ENCODE measurements around the gene GPR152.
"Not testable (repeated sequence)": the region's sequence is repeated elsewhere in the genome, so short reads cannot be mapped to it uniquely, and the experiment has no call there.

The GPR152 gene

DNA sequence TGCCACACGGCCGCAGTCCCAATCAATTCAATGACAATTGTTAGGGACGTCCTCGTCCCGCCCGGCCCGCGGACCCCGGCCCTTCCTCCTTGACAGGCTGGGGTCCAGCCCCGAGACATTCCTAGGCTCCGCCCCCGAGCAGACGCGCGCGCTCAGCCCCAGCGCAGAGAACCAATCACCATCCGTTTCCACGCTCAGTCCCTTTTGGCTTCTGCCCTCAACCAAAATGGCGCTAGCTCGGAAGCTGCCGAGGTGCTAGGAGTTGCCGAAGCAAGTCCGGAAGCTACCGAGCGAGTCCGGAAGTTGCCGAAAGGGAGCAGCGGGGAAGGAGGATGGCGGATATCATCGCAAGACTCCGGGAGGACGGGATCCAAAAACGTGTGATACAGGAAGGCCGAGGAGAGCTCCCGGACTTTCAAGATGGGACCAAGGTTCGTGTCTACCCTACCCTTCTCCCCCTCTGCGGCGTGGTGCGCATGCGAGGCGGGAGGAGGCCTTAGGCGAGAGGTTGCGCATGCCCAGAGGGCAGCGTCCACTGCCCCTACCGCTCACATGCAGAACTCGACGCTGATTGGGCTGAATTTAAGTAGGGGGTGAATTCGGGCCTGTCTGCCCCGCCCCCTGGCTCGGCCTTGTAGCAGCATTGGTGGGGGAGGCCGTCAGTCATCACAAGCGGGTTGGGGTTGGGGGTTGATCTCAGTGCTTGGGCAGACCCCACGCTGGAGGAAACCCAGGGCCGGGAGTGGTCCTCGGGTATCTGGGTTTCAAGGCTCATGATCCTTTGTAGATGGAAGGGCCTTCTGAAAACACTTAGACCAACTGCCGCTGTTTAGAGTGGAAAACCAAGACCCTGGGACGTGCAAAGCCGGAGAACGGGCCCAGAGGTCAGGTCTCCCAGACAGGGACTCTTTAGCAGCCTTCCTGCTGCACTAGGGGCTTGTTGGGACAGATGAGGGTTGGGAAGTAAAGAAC is 30.6 kb upstream of the GPR152 start, which contains the start of gene AIP:
TSS of gene AIP (plus strand) at position 200 of the 972 bp plus-strand sequence. CDS start at position 333, 133 bp downstream.
- H3K4me3 ChIP-seq (ENCODE audit: low read depth, low read length), result peak within 1 kb of the TSS; percentile 79
- TF ChIP-seq, protein P1, sequence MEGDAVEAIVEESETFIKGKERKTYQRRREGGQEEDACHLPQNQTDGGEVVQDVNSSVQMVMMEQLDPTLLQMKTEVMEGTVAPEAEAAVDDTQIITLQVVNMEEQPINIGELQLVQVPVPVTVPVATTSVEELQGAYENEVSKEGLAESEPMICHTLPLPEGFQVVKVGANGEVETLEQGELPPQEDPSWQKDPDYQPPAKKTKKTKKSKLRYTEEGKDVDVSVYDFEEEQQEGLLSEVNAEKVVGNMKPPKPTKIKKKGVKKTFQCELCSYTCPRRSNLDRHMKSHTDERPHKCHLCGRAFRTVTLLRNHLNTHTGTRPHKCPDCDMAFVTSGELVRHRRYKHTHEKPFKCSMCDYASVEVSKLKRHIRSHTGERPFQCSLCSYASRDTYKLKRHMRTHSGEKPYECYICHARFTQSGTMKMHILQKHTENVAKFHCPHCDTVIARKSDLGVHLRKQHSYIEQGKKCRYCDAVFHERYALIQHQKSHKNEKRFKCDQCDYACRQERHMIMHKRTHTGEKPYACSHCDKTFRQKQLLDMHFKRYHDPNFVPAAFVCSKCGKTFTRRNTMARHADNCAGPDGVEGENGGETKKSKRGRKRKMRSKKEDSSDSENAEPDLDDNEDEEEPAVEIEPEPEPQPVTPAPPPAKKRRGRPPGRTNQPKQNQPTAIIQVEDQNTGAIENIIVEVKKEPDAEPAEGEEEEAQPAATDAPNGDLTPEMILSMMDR (IDR thresholded peaks at IDR 0.05; ENCODE audit: insufficient read depth, low read length, missing control alignments), result peak; percentile 24
- peak; percentile 79 for DNase-seq (ENCODE audit: low read depth, low spot score)
- ChIA-PET CTCF (interaction anchor here (0.7 to 1.0 kb wide), 4 partner anchors 14 to 134 kb away, joined by 3 to 4 read pairs (median 3); partner anchors contain the start of genes PITPNM1 and TMEM134), POLR2A (interaction anchor here (0.6 to 1.0 kb wide), 3 partner anchors 8 to 109 kb away, joined by 3 to 7 read pairs (median 5); partner anchors contain the start of genes CLCF1 and PPP1CA)

DNA sequence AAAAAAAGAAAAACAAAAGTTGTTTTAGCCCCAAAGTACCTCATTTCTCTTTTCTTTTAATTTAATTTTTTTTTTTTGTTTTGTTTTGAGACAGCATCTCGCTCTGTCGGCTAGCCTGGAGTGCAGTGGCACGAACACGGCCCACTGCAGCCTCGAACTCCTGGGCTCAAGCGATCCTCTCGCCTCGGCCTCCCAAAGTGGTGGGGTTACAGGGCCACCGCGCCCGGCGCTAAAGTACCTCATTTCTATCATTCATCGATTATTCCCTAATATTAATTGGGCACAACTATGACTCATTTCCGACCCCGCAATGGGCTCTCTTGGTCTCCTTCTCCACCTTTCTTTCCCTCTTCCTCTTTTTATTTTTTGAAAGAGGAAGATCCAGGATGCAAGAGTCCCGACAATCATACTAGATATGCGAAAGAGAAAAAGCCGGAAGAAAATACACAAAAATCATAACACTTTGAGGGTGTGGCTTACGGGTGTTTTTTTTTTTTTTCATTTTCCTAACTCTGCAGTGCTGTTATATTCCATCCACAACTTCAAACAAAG is 29.8 kb upstream of the GPR152 start:
- ChIA-PET CTCF (interaction anchor here (0.9 to 1.1 kb wide), 3 partner anchors 23 to 100 kb away, joined by 3 to 4 read pairs (median 3); partner anchors contain the start of genes PITPNM1 and PPP1CA), POLR2A (interaction anchor here (0.8 to 1.0 kb wide), 2 partner anchors 9 to 81 kb away, joined by 3 to 7 read pairs; partner anchors contain the start of gene PPP1CA)
- peak overlapping the region; percentile 79 for H3K4me3 ChIP-seq (ENCODE audit: low read depth, low read length)
- TF ChIP-seq, protein P1 (IDR thresholded peaks at IDR 0.05; ENCODE audit: insufficient read depth, low read length, missing control alignments), result no peak
- DNase-seq (ENCODE audit: low read depth, low spot score), result no peak

DNA sequence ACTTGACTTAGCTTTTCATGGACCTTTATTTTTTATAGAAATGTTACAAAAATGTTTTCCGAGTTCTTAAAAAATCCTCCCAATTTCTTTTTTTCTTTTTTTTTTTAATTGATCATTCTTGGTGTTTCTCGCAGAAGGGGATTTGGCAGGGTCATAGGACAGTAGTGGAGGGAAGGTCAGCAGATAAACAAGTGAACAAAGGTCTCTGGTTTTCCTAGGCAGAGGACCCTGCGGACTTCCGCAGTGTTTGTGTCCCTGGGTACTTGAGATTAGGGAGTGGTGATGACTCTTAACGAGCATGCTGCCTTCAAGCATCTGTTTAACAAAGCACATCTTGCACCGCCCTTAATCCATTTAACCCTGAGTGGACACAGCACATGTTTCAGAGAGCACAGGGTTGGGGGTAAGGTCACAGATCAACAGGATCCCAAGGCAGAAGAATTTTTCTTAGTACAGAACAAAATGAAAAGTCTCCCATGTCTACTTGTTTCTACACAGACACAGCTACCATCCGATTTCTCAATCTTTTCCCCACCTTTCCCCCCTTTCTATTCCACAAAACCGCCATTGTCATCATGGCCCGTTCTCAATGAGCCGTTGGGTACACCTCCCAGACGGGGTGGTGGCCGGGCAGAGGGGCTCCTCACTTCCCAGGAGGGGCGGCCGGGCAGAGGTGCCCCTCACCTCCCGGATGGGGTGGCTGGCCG is 25.0 kb upstream of the GPR152 start:
- DNase-seq (ENCODE audit: low read depth, low spot score); H3K4me3 ChIP-seq (ENCODE audit: low read depth, low read length); POLR2A ChIA-PET: not testable (repeated sequence)
- CTCF ChIA-PET, result interaction anchor here (0.6 kb wide), 1 partner anchor 126 kb away, joined by 3 read pairs; no protein-coding TSS in a partner anchor

DNA sequence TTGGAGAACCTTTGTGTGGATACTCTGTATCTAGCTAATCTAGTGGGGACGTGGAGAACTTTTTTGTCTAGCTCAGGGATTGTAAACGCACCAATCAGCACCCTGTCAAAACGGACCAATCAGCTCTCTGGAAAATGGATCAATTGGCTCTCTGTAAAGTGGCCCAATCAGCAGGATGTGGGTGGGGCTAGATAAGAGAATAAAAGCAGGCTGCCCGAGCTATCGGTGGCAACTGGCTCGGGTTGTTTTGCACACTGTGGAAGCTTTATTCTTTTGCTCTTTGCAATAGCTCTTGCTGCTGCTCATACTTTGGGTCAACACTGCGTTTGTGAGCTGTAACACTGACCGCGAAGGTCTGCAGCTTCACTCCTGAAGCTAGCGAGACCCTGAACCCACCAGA is 24.2 kb upstream of the GPR152 start:
- CTCF ChIA-PET, result interaction anchor here (0.6 kb wide), 1 partner anchor 125 kb away, joined by 3 read pairs; no protein-coding TSS in a partner anchor
- POLR2A ChIA-PET, result not testable (repeated sequence)

DNA sequence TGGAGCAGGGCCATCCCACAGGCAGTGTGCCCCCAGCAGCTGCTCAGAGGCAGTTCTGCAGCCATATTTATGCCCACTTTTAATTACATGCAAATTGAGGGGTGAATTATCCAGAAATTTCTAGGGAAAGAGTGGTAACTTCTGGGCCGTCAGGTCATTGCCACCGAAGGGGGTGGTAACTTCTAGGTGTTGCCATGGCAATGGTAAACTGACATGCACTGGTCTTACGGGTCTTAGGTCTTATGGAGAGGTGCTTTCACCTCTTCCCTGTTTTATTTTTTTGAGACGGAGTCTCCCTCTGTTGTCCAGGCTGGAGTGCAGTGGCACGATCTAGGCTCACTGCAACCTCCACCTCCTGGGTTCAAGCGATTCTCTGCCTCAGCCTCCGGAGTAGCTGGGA is 20.4 kb upstream of the GPR152 start:
- no peak overlapping the region for H3K4me3 ChIP-seq (ENCODE audit: low read depth, low read length)
- TF ChIP-seq, protein P1 (IDR thresholded peaks at IDR 0.05; ENCODE audit: insufficient read depth, low read length, missing control alignments), result no peak
- no peak for DNase-seq (ENCODE audit: low read depth, low spot score)
- CTCF ChIA-PET, result no interaction called here
- POLR2A ChIA-PET, result no interaction called here

More for the DNA sequence above, 24.2 kb upstream of the GPR152 start:
- H3K4me3 ChIP-seq (ENCODE audit: low read depth, low read length); DNase-seq (ENCODE audit: low read depth, low spot score): not testable (repeated sequence)

DNA sequence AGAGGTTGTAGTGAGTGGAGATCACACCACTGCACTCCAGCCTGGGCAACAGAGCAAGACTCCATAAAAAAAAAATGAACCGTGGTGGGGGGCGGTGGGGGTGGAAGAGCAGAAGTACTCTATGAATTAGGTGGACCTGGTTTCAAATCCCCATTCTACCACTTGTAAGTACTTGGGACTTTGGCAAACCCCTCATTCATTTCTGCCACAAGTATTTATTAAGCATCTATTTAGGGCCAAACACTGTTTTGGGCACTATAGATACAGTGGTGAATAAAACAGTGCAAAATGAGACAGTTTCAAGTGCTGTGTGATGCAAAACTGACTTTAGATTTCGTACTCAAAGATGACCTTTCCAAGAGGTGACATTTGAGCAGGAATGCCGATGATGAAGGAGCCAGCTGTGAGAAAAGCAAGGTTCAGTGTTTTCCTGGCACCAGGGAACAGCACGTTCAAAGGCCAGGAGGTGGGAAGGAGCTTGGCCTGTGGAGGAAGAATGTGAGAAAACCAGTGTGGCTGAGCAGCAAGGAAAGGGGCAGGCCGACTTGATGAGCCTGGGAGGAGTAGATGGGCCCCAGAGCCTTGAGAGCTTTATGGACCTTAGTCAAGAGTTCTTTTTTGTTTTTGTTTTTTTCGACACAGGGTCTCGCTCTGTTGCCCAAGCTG is 17.9 kb upstream of the GPR152 start:
- no peak for DNase-seq (ENCODE audit: low read depth, low spot score)
- H3K4me3 ChIP-seq (ENCODE audit: low read depth, low read length), result no peak overlapping the region
- CTCF ChIA-PET, result interaction anchor here (0.8 to 1.2 kb wide), 3 partner anchors 36 to 70 kb away, joined by 3 to 4 read pairs (median 3); no protein-coding TSS in a partner anchor
- POLR2A ChIA-PET, result interaction anchor here (3.1 kb wide), 1 partner anchor 69 kb away, joined by 12 read pairs; the partner anchor contains the start of gene PPP1CA
- TF ChIP-seq, protein P1 (IDR thresholded peaks at IDR 0.05; ENCODE audit: insufficient read depth, low read length, missing control alignments), result no peak
